ENCODE results near the gene CCDC15.

The CCDC15 gene

DNA sequence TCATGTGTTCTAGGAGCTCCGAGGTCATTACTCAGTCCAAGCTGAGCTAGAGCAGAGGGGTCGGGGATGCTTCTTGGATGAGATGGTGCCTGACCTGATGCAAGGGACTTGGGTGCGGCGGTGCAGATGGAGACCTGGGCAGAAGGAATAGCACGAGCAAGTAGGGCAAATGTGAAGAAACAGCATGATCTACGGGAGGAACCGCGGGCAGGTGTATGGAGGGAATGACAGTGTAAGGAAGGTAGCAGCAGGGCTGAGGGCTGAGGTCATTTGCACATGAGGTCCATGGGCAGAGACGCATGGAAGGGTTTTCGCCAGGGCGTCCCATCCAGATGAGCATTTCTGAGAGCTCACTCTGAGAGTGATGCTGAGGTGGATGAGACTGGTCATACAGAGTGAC, 124.0 kb downstream of the CCDC15 start:
- DNase-seq (ENCODE audit: low spot score), result no peak
- in situ Hi-C loops (cut with MboI; ENCODE audit: low sequenced_read_pairs, unreplicated experiment), result no loop called here
- TF ChIP-seq, protein P1, sequence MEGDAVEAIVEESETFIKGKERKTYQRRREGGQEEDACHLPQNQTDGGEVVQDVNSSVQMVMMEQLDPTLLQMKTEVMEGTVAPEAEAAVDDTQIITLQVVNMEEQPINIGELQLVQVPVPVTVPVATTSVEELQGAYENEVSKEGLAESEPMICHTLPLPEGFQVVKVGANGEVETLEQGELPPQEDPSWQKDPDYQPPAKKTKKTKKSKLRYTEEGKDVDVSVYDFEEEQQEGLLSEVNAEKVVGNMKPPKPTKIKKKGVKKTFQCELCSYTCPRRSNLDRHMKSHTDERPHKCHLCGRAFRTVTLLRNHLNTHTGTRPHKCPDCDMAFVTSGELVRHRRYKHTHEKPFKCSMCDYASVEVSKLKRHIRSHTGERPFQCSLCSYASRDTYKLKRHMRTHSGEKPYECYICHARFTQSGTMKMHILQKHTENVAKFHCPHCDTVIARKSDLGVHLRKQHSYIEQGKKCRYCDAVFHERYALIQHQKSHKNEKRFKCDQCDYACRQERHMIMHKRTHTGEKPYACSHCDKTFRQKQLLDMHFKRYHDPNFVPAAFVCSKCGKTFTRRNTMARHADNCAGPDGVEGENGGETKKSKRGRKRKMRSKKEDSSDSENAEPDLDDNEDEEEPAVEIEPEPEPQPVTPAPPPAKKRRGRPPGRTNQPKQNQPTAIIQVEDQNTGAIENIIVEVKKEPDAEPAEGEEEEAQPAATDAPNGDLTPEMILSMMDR (IDR thresholded peaks at IDR 0.05; ENCODE audit: borderline replicate concordance, control extremely low read depth, extremely low read depth, insufficient read depth, missing control alignments), result no peak

DNA sequence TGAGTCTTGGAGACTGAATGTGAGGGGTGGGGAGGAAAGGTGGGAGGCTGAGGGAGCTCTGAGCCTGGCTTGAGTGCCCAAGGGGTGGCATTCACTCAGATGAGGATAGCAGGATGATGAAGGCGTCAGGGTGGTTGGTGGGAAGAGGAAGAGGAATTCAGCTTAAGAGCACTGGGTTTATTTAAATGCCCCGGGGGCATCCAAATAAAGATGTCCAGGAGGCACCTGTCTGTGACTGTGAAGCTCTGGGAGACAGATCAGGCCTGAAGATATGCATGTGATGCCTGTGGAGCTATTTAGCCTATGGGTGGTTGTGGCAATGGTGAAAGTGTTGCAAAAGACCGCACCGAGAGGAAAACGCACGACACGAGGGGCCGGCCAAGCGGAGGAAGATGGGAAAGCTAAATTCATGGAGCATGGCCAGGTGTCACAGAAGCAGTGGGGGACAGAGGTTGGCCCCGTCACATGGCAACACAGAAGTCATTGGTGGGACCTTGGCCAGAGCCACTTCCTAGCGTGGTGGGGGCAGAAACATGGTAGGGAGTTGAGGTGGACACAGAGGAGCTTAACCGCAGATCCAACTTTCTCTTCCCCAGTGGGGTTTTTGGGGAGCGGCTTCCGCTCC, 124.6 kb downstream of the CCDC15 start:
- TF ChIP-seq, protein P1 (IDR thresholded peaks at IDR 0.05; ENCODE audit: borderline replicate concordance, control extremely low read depth, extremely low read depth, insufficient read depth, missing control alignments), result no peak
- peak; percentile 16 for DNase-seq (ENCODE audit: low spot score)
- in situ Hi-C loops (cut with MboI; ENCODE audit: low sequenced_read_pairs, unreplicated experiment), result no loop called here

DNA sequence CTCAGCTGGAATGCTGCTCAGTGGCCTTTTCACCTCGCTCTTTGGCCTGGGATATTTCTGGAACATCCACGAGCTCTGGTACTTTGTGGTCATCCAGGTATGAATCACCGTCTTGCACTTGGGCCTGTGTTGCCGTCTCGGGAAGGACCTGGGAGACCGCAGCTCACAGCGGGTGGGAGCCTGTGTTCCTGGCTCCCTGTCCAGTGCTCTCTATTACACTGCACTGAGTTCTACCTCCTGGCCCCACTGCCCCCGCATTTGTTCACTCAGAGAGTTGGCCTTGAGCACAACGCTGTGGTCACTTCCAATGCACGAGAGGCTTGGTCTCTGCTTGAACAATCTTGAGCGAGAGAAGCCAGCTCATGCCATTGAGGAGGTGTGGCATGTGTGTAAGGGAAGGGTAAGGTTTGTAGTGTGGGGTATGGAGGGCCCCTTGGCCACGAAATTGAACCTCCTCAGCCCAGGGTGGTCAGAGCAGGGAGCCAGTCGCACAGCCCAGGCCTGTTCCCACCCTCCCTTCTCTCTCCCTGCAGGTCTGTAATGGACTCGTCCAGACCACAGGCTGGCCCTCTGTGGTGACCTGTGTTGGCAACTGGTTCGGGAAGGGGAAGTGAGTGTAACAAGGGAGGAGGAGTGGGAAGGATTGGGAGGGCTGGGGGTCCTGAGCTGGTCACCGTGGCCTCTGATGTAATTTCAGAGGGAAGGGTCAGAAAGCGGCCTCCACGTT, 125.3 kb downstream of the CCDC15 start:
- in situ Hi-C loops (cut with MboI; ENCODE audit: low sequenced_read_pairs, unreplicated experiment), result no loop called here
- TF ChIP-seq, protein P1 (IDR thresholded peaks at IDR 0.05; ENCODE audit: borderline replicate concordance, control extremely low read depth, extremely low read depth, insufficient read depth, missing control alignments), result no peak
- DNase-seq (ENCODE audit: low spot score), result no peak

DNA sequence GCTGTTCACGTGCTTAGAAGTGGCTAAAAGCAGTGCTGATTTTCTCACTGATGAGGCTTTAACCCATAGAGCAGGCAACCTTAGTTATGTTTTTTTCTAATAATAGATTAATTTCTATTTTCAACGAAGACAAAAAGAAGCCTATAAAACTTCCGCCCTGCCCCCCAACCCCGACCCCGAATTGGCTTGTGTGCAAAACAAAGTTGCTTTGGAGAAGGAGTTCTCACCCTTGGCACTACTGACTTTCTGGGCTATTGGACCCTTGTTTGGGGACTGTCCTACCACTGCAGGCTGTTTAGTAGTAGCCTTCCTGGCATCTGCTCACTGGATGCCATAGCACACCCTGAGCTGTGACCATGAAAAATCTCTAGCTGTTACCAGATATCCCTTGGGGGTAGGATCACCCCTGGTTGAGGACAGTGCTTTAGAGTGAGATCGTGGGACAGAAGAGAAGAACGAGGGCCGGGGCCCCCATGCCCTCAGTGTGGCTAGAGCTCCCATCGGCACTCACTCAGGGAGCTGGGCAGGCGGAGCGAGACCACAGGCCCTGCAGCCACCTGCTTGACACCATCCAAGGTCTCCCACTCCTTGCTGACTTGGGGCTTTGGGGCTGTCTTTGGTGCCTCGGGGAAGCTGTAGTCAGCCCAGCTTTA, 126.0 kb downstream of the CCDC15 start:
- TF ChIP-seq, protein P1 (IDR thresholded peaks at IDR 0.05; ENCODE audit: borderline replicate concordance, control extremely low read depth, extremely low read depth, insufficient read depth, missing control alignments), result no peak
- DNase-seq (ENCODE audit: low spot score), result no peak
- in situ Hi-C loops (cut with MboI; ENCODE audit: low sequenced_read_pairs, unreplicated experiment), result no loop called here

DNA sequence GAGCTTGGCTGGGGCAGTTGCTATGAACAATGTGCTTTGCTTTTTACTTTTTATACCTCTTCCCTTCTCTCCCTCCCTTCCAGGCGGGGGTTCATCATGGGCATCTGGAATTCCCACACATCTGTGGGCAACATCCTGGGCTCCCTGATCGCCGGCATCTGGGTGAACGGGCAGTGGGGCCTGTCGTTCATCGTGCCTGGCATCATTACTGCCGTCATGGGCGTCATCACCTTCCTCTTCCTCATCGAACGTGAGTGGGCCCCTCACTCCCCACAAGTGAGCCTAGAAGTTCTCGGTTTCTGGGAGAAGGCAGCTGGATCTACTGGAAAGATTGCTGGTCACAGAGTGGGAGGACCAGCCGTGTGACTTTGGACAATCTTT, 126.5 kb downstream of the CCDC15 start:
- TF ChIP-seq, protein P1 (IDR thresholded peaks at IDR 0.05; ENCODE audit: borderline replicate concordance, control extremely low read depth, extremely low read depth, insufficient read depth, missing control alignments), result no peak
- in situ Hi-C loops (cut with MboI; ENCODE audit: low sequenced_read_pairs, unreplicated experiment), result no loop called here
- DNase-seq (ENCODE audit: low spot score), result peak; percentile 15

DNA sequence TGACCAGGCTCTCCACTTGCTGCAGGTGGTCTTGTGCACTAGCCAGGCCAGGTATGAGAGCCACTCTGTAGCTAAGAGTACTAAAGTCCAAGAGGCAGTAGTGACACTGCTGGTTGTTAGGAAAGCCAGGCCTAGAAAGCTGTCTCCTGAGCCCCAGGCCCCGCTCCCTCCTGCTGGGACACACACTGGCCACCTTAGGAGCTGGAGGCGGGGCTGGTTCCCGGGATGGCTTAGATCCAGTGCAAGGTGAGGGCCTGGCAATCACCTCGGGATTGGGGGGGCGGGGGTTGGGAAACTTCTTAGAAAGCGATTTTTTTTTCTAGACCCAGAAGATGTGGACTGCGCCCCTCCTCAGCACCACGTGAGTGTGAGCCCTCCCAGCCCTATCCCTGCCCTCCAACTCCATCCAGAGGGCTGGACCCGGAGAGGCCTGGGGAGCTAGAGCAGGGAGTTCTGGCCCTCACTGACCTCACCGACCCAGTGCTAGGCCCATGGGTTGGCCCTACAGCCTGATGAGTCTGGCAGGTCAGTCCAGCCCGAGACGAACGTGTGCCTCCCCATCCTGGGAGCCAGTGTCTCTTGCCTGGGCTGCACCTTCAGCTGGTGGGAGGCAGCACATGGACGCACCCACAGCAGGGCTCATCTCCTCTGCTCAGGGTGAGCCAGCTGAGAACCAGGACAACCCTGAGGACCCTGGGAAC, 127.2 kb downstream of the CCDC15 start:
- in situ Hi-C loops (cut with MboI; ENCODE audit: low sequenced_read_pairs, unreplicated experiment), result no loop called here
- peak; percentile 21 for DNase-seq (ENCODE audit: low spot score)
- TF ChIP-seq, protein P1 (IDR thresholded peaks at IDR 0.05; ENCODE audit: borderline replicate concordance, control extremely low read depth, extremely low read depth, insufficient read depth, missing control alignments), result no peak

All from GM13976 (cell line).